Stimulated activated CD8-positive, alpha-beta memory T cell treated with anti-CD3 and anti-CD28 coated beads, Interleukin-7, amount 100 ng/mL, for 24 hours (primary cell): ENCODE results near the gene SFR1.

Source experiments
- DNase-seq: peaks from one replicate; pipeline ENCODE4 v3.0.0-alpha.2; 2020; ENCODE audit warnings: low read depth

SFR1 gene, protein sequence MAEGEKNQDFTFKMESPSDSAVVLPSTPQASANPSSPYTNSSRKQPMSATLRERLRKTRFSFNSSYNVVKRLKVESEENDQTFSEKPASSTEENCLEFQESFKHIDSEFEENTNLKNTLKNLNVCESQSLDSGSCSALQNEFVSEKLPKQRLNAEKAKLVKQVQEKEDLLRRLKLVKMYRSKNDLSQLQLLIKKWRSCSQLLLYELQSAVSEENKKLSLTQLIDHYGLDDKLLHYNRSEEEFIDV

GRCh38 chr10:104121485-104122224, at the start of gene SFR1:
TSS of gene SFR1 (plus strand) at chr10:104122171. CDS start at chr10:104122184, 13 bp downstream.
- DNase-seq: peak; percentile 97

- no peak for DNase-seq
Observed at GRCh38 chr10:104072786-104073185, 49.2 kb upstream of the SFR1 start.

DNA sequence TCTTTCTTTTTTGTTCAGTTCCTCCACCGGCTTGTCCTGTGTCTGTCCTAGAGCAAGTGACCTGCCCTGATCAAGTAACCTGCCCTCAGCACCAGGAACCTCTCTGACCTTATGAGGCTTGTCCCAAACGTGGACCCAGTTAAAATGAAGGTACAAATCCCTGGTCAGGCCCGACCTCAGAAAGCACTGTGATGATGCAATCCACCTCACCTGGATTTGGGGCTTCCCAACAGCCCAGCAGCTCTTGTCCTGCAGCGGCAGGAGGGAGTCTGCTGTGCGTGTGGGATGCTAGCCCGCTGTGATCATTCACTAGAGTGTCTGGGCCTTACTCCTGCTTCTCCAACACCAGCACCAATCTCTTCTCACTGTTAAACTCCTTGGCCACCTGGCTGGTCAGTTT, 47.5 kb upstream of the SFR1 start:
- DNase-seq: no peak

DNA sequence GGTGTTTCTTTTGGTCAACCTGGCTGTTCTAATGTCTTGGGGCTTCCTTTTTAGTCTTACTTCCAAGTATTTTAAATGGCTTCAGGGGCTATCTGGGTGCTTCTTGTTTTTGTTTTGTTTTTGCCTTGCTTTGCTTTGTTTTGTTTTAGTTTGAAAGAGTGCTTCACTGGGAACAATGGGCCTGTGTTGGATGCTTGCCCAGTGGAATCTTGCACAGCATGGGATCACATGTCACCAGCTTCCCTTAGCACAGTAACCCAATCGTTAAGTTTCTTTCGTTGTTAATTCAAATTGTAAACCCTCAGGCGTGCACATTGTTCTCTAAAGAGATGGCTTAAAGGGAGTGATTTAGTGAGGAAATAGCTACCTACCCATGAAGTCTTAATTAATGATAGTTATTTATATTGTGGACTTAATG, 45.2 kb upstream of the SFR1 start:
- DNase-seq: no peak

- DNase-seq: no peak
Observed at GRCh38 chr10:104077247-104077646, 44.7 kb upstream of the SFR1 start.

GRCh38 chr10:104077663-104078151, 44.3 kb upstream of the SFR1 start:
- no peak for DNase-seq

DNA sequence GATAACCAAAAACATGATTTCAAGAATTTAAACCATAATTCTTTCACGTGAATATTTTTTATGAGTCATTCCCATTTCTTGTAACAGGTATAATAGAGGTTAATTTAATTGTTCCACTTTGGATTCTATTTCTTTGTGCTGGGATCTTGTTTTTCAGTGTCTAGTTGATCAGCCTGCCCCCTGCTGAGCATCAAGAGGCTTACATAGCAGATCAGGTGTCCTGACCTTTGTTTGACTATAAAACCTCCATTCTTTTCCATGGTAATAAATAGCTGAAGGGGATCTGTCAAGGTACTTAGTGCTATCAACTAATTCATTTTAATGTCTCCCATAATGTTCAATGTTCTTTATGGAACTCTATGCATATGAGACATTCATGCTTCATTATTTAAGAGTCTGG, 41.2 kb upstream of the SFR1 start:
- no peak for DNase-seq

GRCh38 chr10:104081998-104082397, 40.0 kb upstream of the SFR1 start:
- DNase-seq: no peak

DNA sequence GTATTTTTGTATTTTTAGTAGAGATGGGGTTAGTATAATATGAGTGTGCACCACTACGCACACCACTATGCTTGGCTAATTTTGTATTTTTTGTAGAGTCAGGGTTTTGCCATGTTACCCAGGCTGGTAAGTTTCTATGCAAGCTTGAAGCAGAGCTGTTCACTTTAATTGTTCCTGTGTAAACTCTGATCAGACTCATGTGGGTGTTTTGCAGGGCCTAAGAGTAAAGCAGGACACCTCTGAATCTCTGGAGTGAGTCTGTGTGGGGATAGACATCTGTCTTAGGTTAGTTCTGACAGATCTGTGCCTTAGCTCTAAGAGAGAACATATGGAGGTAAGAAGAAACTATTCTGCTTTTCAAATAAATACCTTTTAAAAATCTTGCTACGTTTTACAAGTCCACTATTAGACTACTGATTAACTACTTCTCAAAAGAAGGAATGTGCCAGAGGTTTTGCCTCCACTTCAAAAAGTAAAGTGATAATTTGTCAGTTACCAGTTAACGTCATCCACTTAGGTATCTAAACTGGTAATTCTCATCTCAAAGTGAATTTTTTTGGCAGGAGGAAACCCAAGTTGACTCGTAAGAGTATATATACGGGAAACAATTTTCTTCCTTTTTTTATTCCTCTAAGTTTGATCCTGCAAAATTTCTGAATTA, 37.4 kb upstream of the SFR1 start:
- no peak for DNase-seq

DNA sequence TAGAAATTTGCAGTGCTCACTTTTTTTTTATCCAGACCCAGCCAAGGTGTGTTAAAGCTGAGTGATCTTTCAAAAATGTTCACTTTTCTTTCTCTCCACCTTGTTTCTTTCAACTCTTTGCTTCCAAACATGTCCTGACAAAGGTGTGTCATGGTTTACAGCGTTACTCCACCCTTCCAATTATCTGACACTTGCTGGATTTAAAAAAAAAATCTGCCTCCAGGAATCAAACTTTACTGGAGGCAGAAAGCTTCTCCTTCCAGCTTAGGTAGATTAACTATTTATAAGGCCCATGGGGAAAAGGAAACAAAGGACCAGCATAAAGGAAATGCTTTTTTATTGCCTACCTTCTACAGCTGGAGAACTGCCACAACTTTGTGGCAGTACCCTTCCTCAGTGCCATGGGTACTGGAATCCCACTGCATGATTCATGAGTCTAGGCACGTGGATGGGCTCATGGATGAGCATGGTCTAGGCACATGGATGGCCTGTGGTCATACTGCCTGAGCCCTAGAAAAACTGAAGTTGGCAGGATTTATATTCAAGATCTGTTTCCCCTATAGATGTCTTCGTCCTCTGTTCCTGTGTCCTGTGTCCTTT, 36.1 kb upstream of the SFR1 start, which contains the start of gene COL17A1:
Gene COL17A1 (minus strand): TSS at position 80 of the 600 bp plus-strand sequence. CDS start 5,207 bp downstream, outside the sequence.
- no peak for DNase-seq

DNA sequence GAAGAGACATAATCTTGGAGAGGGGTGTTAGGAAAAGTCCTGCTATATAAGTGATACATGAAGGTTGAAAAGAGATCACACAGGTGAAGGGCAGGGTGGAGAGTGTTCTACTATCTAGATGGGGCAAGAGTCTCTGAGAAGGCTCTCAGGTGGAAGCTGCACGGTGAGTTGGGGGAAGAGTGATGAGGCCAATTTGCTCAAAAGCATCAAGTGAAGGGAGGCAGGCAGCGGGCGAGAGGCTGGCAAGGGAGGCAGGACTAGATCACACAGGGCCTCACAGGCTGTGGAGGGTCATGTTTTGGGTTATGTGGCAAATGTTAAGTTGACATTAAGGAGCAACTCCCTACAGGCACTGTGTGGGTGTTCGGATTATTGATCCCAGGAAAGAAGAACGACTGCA, 33.7 kb upstream of the SFR1 start:
- no peak for DNase-seq

GRCh38 chr10:104089621-104090020, 32.4 kb upstream of the SFR1 start:
- no peak for DNase-seq

DNA sequence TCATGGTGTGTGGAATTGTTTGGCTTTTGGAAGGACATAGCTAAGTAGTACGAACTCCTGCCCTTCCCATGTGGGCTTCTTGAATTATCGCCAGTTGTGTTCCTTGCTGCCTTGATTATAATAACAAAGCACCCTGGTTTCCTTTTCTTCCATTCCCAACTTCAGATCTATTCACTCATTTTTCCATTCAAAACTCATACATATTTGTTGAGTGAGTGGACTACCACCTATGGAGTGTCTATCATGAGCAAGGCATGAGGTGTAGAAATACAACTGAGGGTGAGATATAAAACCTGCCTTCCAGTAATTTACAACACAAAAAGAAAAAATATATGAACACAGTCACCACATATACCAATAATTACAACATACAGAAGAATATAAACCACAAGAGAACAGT, 31.4 kb upstream of the SFR1 start:
- DNase-seq: no peak

GRCh38 chr10:104092749-104093148, 29.2 kb upstream of the SFR1 start:
- DNase-seq: no peak

GRCh38 chr10:104096692-104097091, 25.3 kb upstream of the SFR1 start:
- no peak for DNase-seq

DNA sequence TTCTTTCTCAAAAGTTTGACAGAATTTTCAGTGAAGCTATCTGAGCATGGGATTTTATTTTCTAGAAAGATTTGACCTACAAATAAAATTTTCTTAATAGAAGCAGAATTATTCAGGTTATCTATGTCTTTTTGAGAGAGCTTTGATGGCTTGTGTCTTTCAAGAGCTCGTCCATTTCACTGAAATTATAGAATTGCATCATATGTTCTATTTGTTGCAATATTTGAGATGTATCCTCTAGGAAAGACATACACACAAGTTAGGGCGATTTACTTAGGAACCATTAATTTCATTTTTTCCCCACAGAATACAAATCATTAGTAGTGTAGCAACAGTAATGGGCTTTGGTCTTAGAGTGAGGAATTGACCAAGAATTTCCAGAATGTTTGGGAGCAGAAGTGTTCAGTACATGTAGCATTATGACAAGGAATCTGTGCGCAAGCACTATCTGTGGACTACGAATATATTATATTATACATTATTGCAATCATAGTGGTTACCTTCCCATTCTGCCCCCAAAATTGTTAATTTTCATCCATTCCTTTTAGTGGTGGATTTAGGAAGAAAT, 23.5 kb upstream of the SFR1 start:
- no peak for DNase-seq

GRCh38 chr10:104099269-104099668, 22.7 kb upstream of the SFR1 start:
- no peak for DNase-seq

- no peak for DNase-seq
Observed at GRCh38 chr10:104099941-104100340, 22.0 kb upstream of the SFR1 start.

- no peak for DNase-seq
Observed at GRCh38 chr10:104100795-104101194, 21.2 kb upstream of the SFR1 start.

DNA sequence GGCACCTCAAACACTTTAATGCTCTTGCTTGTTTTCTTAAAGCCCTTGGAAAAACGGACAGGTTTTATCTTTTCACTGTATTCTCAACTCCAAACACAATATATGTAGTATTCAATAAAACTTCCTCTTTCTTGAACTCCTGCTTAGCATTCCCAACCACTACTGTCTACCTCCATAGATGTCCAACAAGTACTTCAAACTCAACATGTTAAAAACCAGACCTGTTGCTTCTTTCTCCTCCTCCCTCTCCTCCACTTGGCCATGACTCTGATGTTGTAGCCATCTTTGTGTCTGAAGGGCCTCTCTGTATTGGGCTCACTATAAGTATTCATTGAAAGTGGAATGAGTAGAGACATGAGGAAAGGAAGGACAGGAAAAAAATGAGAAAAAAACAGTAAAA, 20.1 kb upstream of the SFR1 start:
- DNase-seq: no peak

DNA sequence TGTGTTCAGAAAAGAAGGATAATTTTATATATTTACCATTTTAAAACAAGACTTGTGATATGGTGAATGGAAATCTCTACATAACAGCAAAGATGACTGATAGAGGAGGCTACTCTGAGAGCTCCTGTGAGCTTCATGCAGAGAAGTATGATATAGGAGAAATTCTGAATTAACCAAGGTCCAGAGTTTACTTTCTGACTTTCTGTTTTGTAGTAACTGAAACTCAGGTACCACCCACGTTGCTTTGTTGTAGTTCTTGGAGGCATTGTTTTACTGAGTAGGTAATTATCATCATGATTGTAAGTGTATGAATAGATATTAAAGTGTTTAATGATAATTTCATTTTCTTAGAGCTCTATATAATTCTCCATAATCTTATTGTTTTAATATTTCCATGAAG, 18.0 kb upstream of the SFR1 start:
- DNase-seq: no peak

DNA sequence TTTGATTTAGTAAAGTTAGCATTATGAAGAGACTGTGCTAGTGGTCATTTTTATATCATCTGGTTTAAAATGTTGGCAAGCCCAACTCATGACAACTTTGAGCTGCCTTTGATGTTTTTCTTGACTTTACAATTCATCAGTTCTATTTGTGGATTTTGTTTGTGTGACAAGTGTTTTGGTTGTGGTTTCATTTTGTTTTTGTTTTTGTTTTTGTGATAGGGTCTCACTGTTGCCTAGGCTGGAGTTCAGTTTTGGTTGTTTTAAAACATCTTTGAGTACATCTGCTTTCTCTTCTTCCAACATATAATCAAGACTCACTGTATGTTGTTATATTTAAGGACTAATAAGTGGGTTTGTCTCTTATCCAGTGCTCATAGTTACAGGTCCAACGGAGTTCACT, 17.6 kb upstream of the SFR1 start:
- DNase-seq: no peak
